Liver (tissue), 9 donors: ENCODE measurements around the gene VWDE. TPM values are rescaled to one million over a fixed set of nuclear protein-coding genes. Genes with fewer than 3 reads are reported as not detected.

Source experiments
- DNase-seq: peaks from one replicate; pipeline ENCODE4 v3.0.0-alpha.2; 2017; ENCODE audit warnings: low spot score
- H3K27ac ChIP-seq, 2 donors: one replicate each; pipeline ENCODE4 v1.7.0; 2013; ENCODE audit warnings: inconsistent platforms in 2 of 2, low read length in 2 of 2, control low read depth in 1 of 2, low read depth in 1 of 2, mild to moderate bottlenecking in 1 of 2
- H3K27me3 ChIP-seq, 4 donors: one replicate each; pipeline versions ENCODE4 v1.6.1 to v1.7.0; 2013; ENCODE audit warnings: low read length in 3 of 4, inconsistent platforms in 1 of 4, mild to moderate bottlenecking in 1 of 4, moderate library complexity in 1 of 4; ENCODE audit not compliant: control insufficient read depth in 4 of 4, insufficient read depth in 4 of 4
- H3K36me3 ChIP-seq, 4 donors: one replicate each; pipeline versions ENCODE4 v1.6.1 to v1.7.0; 2013; ENCODE audit warnings: low read length in 3 of 4, mild to moderate bottlenecking in 3 of 4, low read depth in 1 of 4, moderate library complexity in 1 of 4; ENCODE audit not compliant: control insufficient read depth in 4 of 4, insufficient read depth in 3 of 4
- H3K4me1 ChIP-seq, 4 donors: one replicate each; pipeline versions ENCODE4 v1.6.1 to v1.7.0; 2013; ENCODE audit warnings: low read length in 3 of 4, mild to moderate bottlenecking in 3 of 4, moderate library complexity in 1 of 4; ENCODE audit not compliant: control insufficient read depth in 4 of 4, insufficient read depth in 4 of 4
- H3K4me3 ChIP-seq, 3 donors: one replicate each; pipeline versions ENCODE4 v1.6.1 to v1.7.0; 2013; ENCODE audit warnings: low read length in 3 of 3, control low read depth in 1 of 3, low read depth in 1 of 3, mild to moderate bottlenecking in 1 of 3
- H3K9ac ChIP-seq, 2 donors: one replicate each; pipeline ENCODE4 v1.7.0; 2013; ENCODE audit warnings: low read length in 2 of 2, mild to moderate bottlenecking in 2 of 2, moderate library complexity in 2 of 2, control low read depth in 1 of 2, low read depth in 1 of 2
- H3K9me3 ChIP-seq, 4 donors: one replicate each; pipeline versions ENCODE4 v1.6.1 to v1.7.0; 2013; ENCODE audit warnings: low read length in 3 of 4; ENCODE audit not compliant: control insufficient read depth in 4 of 4
- ATF3 ChIP-seq: IDR thresholded peaks from 2 replicates; pipeline ENCODE4 v1.6.1; 2016; ENCODE audit warnings: antibody characterized with exemption
- CTCF ChIP-seq: fragments of 150-350 bp; IDR thresholded peaks from 2 replicates; pipeline ENCODE4 v1.5.1; 2017; ENCODE audit warnings: improper control_type of control experiment, low read depth, low read length; ENCODE audit not compliant: missing input control
- EGR1 ChIP-seq, 2 donors: IDR thresholded peaks; 2 replicates each; pipeline ENCODE4 v1.6.1; 2016 to 2018; ENCODE audit warnings: antibody characterized with exemption in 2 of 2, low read depth in 2 of 2
- FOXA2 ChIP-seq: IDR thresholded peaks from 2 replicates; pipeline ENCODE4 v1.6.1; 2016; ENCODE audit warnings: antibody characterized with exemption
- GABPA ChIP-seq, 2 donors: IDR thresholded peaks in 1 of 2; conservative IDR thresholded peaks in 1 of 2; 2 replicates each; pipeline ENCODE4 v1.6.1; 2016; ENCODE audit warnings: antibody characterized with exemption in 2 of 2, mild to moderate bottlenecking in 1 of 2, moderate library complexity in 1 of 2
- HNF4A ChIP-seq, 2 donors: conservative IDR thresholded peaks; 2 replicates each; pipeline ENCODE4 v1.6.1; 2016; ENCODE audit warnings: antibody characterized with exemption in 2 of 2, mild to moderate bottlenecking in 2 of 2
- HNF4G ChIP-seq: IDR thresholded peaks from 2 replicates; pipeline ENCODE4 v1.6.1; 2016; ENCODE audit warnings: antibody characterized with exemption
- MAX ChIP-seq: IDR thresholded peaks from 2 replicates; pipeline ENCODE4 v1.6.1; 2016; ENCODE audit warnings: antibody characterized with exemption
- NR2F2 ChIP-seq: IDR thresholded peaks from 2 replicates; pipeline ENCODE4 v1.6.1; 2016; ENCODE audit warnings: antibody characterized with exemption
- REST ChIP-seq: IDR thresholded peaks from 2 replicates; pipeline ENCODE4 v1.6.1; 2016; ENCODE audit warnings: antibody characterized with exemption, mild to moderate bottlenecking
- RXRA ChIP-seq, 2 donors: IDR thresholded peaks; 2 replicates each; pipeline ENCODE4 v1.6.1; 2017 to 2018; ENCODE audit warnings: antibody characterized with exemption in 2 of 2, mild to moderate bottlenecking in 1 of 2
- TAF1 ChIP-seq: conservative IDR thresholded peaks from 2 replicates; pipeline ENCODE4 v1.6.1; 2016; ENCODE audit warnings: antibody characterized with exemption, mild to moderate bottlenecking
- YY1 ChIP-seq: IDR thresholded peaks from 2 replicates; pipeline ENCODE4 v1.6.1; 2016; ENCODE audit warnings: antibody characterized with exemption, mild to moderate bottlenecking
- ZBTB33 ChIP-seq: IDR thresholded peaks from 2 replicates; pipeline ENCODE4 v1.6.1; 2016; ENCODE audit warnings: antibody characterized with exemption
- WGBS: extraction: QIAGEN DNeasy Blood & Tissue Kit; methylation state at CpG from one replicate; pipeline ENCODE4 v1.1.7; 2013; 5-methylcytosine and 5-hydroxymethylcytosine counted together
- polyA plus RNA-seq, 2 donors: library from polyadenylated mRNA; stranded (reverse) in 1 of 2; unstranded in 1 of 2; fragments of 200-250 nt in 1 of 2; fragments of >200 nt in 1 of 2; fragmentation: Nextera tagmentation in 1 of 2; extraction: Ambion mirVana in 1 of 2; gene quantifications; one replicate each; pipeline versions ENCODE4 v1.2.1 to v1.2.3, GENCODE V29; 2013 to 2015
- total RNA-seq, 2 donors: library from RNA; depleted of rRNA; stranded (reverse); fragments of >200 nt; gene quantifications; one replicate each; pipeline ENCODE4 v1.2.3, GENCODE V29; 2014
- donor health status: healthy.
- donor health status: healthy.
- donor health status: healthy.
- donor health status: healthy.
- donor health status: healthy.

VWDE gene
- total and polyA plus RNA-seq, 4 donors, result 0.05 to 0.59 (median 0.12) TPM

GRCh38 chr7:12325646-12326045 lies 78.0 kb downstream of the VWDE start:
- Histone ChIP-seq H3K27ac (no peak overlapping the region), H3K4me1 (no peaks in the 10 kb centered on the region), H3K27me3 (peaks cover 0 to 2% (median 0%) of the 10 kb centered on the region in 4 donors), H3K4me3 (no peak overlapping the region), H3K9me3 (no peaks in the 10 kb centered on the region), H3K9ac (no peak overlapping the region), H3K36me3 (no peaks in the 10 kb centered on the region)
- TF ChIP-seq ZBTB33 (no peak), NR2F2 (no peak), REST (no peak)
- DNase-seq, result no peak

- Histone ChIP-seq H3K27ac (no peak overlapping the region), H3K36me3 (no peaks in the 10 kb centered on the region), H3K4me1 (no peaks in the 10 kb centered on the region), H3K9me3 (no peaks in the 10 kb centered on the region), H3K27me3 (peaks cover 0 to 2% (median 0%) of the 10 kb centered on the region in 4 donors), H3K9ac (no peak overlapping the region), H3K4me3 (no peak overlapping the region)
- DNase-seq, result no peak
- 73% methylated on average over 10 of the region's 10 CpGs for WGBS
- TF ChIP-seq FOXA2 (no peak), GABPA (IDR thresholded peaks at IDR 0.05 in 1 of 2, conservative IDR thresholded peaks at IDR 0.05 in 1 of 2) (no peak), ATF3 (no peak), REST (no peak), MAX (no peak), CTCF (no peak), YY1 (no peak), HNF4G (no peak), HNF4A (conservative IDR thresholded peaks at IDR 0.05) (no peak), EGR1 (IDR thresholded peaks at IDR 0.05; ENCODE audit: low read depth in 2 of 2) (no peak), TAF1 (no peak), RXRA (IDR thresholded peaks at IDR 0.05) (no peak), NR2F2 (no peak)
Observed at GRCh38 chr7:12323415-12323814, 80.2 kb downstream of the VWDE start.
